SK-N-MC (cell line): ENCODE measurements around the gene NEUROG1.

Experiments
- EZH2 ChIP-seq: fragments of 200-600 bp; sonication (generic); IDR thresholded peaks from one replicate; pipeline ENCODE4 v1.6.1; 2017; ENCODE audit warnings: antibody characterized with exemption
- FOXP2 ChIP-seq: optimal IDR thresholded peaks from 2 replicates; pipeline ENCODE3; 2011; ENCODE audit warnings: mild to moderate bottlenecking, moderate library complexity; ENCODE audit not compliant: insufficient read depth; ENCODE audit errors: extremely low read length, control extremely low read depth
- POLR2AphosphoS5 ChIP-seq: IDR thresholded peaks from 2 replicates; pipeline ENCODE4 v1.6.1; 2012; ENCODE audit warnings: mild to moderate bottlenecking, low read depth, low read length, borderline replicate concordance

DNA sequence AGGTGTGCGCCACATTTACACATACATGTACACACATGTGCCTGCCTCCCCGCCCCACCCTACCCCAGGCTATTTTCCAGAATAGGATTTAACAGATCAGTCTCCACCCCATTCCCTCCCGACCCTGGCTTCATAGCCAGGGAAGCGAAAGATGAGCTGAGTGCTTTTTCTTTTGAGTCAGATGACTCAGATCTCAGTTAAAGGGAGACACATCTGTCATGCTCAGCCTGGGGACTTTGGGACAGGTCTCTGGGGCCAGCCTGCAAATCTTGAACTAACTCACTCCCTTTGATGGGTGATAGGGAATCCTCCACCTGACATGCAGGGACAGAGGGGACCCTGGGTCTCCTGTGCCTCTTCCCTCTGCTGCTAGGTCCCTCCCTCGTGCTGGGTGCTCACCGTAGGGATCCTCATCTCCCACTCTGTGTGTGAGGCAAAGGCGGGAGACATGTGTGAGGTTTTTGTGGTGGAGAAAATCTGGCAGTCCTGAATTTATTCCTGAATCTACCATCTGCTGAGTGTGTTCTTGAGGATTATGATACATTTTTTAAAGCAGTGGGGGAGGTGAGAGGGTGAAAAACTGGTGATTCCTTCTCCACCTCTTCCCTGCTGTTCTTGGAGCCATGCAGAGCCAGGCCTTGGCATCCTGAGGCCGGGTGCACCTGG, 37.7 kb downstream of the NEUROG1 start:
- TF ChIP-seq EZH2 (no peak), POLR2AphosphoS5 (no peak), FOXP2 (no peak)
